ENCODE data around the gene SKAP1.

GRCh38 chr17:48479014-48479402 lies 49.0 kb upstream of the SKAP1 start:
- TF ChIP-seq CTCF (IDR thresholded peaks at IDR 0.05) (no peak), POLR2A (IDR thresholded peaks at IDR 0.05) (no peak)

Measured in ovary (tissue), 3 donors.